DMS 273 (cell line): ENCODE measurements around the gene IFI16.
"Not testable (repeated sequence)": the region's sequence is repeated elsewhere in the genome, so short reads cannot be mapped to it uniquely, and the experiment has no call there.

Source experiments
- DNase-seq: peaks from one replicate; lab custom pipeline; 2025; ENCODE audit not compliant: unreplicated experiment; lab: John Stamatoyannopoulos, UW

IFI16 gene

DNA sequence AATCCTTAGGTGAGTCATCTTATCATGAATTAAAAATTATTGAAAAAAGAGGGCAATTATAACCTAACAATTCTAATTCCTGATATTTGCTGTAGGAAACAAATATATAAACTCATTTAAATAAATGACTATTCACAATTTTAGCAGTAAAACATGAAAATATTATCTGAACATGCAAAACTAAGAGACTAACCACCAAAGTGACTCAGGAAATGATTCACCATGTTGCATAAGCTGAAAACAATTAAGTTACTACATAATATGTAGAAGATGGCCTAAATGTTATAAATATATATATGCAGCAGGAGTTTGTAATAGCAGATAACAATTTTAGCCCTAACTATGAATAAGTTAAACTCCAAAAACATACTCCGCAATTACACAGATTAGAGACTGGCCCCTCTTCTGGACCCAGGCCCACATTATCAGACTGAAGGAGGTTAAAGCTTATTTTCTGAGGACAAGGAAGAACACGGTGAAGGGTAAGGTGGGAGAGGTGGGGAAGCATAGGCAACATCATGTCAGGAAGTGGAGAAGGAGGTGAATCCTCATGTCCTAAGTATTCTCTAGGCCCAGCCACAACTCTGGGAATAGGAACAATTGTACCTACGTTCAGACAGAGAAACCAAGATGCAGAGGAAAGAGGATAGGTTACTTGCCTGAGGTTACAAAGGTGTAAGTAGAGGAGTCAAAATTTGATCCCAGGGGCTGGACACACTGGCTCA, 82.5 kb downstream of the IFI16 start:
- DNase-seq: no peak

DNA sequence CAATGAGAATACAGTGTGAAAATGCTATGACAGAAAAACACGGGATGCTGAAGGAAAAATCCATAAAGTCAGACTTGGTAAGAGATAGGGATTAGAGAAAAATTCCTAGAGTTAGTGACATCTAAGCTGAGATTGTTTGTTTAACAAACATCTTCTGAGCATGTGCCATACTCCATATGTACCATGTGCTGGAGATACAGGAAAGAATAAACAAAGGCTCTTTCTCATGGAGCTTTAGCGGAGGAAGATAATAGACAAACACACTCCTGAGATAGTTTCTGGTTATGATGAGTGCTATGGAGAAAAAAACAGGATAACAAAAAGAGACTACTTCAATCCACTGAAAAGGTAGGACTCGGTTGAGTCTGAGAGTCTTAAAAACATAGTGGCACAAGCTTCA, 88.9 kb downstream of the IFI16 start:
- DNase-seq: no peak

DNA sequence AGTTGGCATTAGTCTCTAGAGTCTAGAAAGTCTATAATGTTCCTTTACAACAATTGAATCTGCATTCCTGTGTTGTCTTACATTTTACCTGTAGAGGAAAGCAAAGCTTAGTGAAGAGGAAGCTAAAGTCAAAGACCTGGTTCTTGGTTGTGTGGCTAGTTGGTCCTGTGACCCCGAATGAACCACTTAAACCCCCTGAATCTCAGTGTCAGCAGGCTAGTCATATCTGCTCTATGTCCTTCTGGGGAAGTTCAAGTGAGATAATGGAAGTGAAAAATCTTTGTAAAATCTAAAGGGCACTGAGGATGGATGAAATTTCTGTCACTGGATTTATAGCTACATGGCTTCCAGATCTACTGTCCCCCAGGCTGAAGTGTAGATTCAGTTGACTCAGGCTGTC, 90.9 kb downstream of the IFI16 start:
- no peak for DNase-seq

DNA sequence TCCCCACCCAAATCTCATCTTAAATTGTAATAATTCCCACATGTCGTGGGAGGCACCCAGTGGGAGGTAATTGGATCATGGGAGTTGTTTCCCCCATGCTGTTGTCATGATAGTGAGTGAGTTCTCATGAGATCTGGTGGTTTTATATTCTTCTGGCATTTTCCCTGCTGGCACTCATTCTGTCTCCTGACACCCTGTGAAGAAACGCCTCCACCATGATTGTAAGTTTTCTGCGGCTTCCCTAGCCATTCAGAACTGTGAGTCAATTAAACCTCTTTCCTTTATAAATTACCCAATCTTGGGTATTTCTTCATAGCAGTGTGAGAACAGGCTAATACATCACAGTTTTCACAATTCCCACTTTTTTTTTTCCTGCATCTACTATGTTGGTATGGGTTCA, 93.3 kb downstream of the IFI16 start:
- DNase-seq: not testable (repeated sequence)
